ENCODE results near the gene KCNIP3.

The KCNIP3 gene

DNA sequence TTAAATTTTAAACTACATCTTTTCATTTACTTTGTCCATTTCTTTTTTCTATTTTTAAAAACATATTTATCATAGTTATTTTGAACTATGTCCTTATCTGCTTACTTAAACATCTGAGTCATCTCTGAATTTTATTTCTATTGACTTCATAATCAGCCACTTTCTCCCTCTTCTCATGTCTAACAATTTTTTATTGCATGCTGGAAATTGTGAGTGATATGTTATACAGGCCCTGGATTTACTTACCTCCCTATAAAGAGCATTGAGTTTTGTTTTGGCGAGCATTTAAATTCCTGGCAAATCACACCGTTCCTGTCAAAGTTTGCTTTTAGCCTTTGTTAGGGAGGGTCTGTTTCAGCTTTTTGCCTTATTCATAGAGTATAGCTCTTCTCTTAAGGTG is 39.3 kb downstream of the KCNIP3 start:
- TF ChIP-seq CTCF (IDR thresholded peaks at IDR 0.05; ENCODE audit: low read depth, low read length), result no peak
- Histone ChIP-seq H3K9me3 (no peaks in the 10 kb centered on the region), H3K27me3 (no peaks in the 10 kb centered on the region), H3K4me1 (no peaks in the 10 kb centered on the region), H3K36me3 (no peaks in the 10 kb centered on the region), H3K4me3 (ENCODE audit: low read depth, low read length) (no peak overlapping the region)
- DNase-seq, result no peak

DNA sequence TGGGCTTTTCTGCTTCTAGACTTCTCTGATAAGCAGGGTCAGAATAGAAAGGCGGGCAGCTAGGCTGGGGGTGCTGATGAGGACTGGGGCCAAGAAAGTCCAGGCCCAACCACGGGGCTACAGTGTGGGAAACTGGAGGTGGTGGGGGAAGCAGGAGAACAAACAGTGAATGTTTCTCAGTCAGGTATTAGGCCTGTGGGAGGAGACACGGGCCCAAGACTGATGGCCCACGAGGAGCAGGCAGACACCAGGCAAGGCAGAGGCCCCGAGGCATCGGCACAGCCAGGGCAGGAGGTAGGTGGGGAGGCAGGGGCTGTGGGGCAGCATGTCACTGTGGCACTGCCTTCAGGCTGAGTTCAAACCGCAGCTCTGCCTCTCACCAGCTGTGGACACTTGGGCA is 40.7 kb downstream of the KCNIP3 start:
- Histone ChIP-seq H3K4me1 (no peaks in the 10 kb centered on the region), H3K36me3 (no peaks in the 10 kb centered on the region), H3K9me3 (no peaks in the 10 kb centered on the region), H3K4me3 (ENCODE audit: low read depth, low read length) (no peak overlapping the region), H3K27me3 (no peaks in the 10 kb centered on the region)
- no peak for TF ChIP-seq CTCF (IDR thresholded peaks at IDR 0.05; ENCODE audit: low read depth, low read length)
- DNase-seq, result no peak

DNA sequence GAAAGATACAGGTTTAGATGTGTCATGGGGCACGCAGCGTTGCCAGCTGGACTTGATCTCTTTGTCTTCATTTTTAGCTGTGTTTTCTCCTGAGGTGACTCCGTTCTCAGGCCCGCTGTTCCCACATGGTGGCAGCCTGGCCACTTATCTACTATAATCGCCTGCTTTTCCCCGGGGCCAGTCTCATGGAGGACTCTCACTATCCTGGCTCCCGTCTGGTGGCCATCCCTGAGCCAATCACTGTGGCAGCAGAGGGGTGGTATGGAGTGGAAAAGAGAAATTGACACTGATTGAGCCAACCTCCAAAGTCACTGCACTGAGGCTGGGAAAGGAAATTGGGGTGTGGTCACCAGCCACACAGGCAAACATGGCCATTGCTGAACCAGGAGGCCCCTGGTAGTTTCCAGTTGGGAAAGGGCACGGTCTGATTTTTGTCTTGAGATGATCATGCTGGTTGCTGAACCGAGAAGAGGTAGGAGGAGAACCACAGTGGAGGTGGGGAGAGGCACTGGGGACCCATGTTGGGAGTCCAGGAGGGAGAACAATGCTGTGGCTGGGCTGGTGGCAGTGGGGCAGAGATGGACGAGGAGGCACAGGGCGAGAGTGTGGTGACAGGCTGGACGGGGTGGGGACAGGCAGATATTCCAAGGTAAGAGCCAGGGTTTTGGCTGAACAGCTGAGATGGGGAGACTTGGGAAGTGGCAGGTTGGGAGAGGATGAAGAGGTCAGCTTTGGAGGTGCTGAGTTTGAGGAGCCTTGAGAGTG is 45.6 kb downstream of the KCNIP3 start:
- Histone ChIP-seq H3K36me3 (no peaks in the 10 kb centered on the region), H3K9me3 (no peaks in the 10 kb centered on the region), H3K27me3 (peaks cover 26% of the 10 kb centered on the region), H3K4me3 (ENCODE audit: low read depth, low read length) (no peak overlapping the region), H3K4me1 (no peaks in the 10 kb centered on the region)
- no peak for TF ChIP-seq CTCF (IDR thresholded peaks at IDR 0.05; ENCODE audit: low read depth, low read length)
- no peak for DNase-seq

GRCh38 chr2:95343429-95344214 is 46.5 kb downstream of the KCNIP3 start:
- Histone ChIP-seq H3K36me3 (no peaks in the 10 kb centered on the region), H3K4me1 (no peaks in the 10 kb centered on the region), H3K27me3 (peaks cover 26% of the 10 kb centered on the region), H3K9me3 (no peaks in the 10 kb centered on the region), H3K4me3 (ENCODE audit: low read depth, low read length) (no peak overlapping the region)
- DNase-seq, result no peak
- no peak for TF ChIP-seq CTCF (IDR thresholded peaks at IDR 0.05; ENCODE audit: low read depth, low read length)

DNA sequence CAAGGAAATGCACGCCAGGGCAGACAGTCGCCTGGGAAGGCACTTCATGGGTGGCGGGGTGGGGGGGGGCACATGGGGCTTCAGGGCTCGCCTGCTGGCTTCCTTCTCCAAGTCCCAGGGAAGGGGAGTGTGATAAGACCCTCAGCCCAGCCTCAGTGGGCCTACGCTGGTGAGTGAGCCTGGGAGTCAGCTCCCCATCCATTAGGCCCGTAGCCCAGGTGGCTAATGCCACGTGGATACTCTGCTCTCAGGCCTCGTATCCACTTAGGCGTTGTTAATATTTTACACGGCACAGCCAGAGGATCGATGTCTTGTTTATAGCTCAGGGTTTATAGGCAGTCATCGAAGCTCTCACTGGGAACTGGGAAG is 47.1 kb downstream of the KCNIP3 start:
- Histone ChIP-seq H3K9me3 (no peaks in the 10 kb centered on the region), H3K27me3 (peaks cover 26% of the 10 kb centered on the region), H3K36me3 (no peaks in the 10 kb centered on the region), H3K4me1 (no peaks in the 10 kb centered on the region), H3K4me3 (ENCODE audit: low read depth, low read length) (no peak overlapping the region)
- no peak for TF ChIP-seq CTCF (IDR thresholded peaks at IDR 0.05; ENCODE audit: low read depth, low read length)
- no peak for DNase-seq

DNA sequence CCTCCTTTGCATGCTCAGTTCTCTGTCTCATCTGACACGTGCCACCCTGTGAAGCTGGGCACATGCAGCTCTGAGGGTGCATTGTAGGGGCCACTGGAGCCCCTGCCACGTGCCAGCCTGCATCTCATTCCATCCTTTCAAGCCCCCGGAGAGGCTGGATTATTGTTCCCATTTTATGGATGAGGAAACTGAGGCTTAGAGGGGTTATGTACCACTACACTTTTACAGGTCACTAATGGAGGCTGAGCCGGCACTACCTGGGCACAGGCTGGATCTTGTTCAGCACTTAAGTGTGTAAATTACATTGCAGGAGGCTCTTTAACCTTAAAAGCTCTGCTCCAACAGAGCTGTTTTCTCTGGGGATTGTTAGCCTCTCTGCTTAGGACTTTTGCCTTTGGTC is 47.5 kb downstream of the KCNIP3 start:
- Histone ChIP-seq H3K9me3 (no peaks in the 10 kb centered on the region), H3K36me3 (no peaks in the 10 kb centered on the region), H3K27me3 (peaks cover 26% of the 10 kb centered on the region), H3K4me3 (ENCODE audit: low read depth, low read length) (no peak overlapping the region), H3K4me1 (no peaks in the 10 kb centered on the region)
- no peak for TF ChIP-seq CTCF (IDR thresholded peaks at IDR 0.05; ENCODE audit: low read depth, low read length)
- DNase-seq, result no peak

All from BE2C (cell line).